GM12892 (cell line): ENCODE data around the gene CINP.

ENCODE experiments used
- POLR2AphosphoS5 ChIP-seq: IDR thresholded peaks from 2 replicates; pipeline ENCODE4 v1.6.1; 2011; ENCODE audit warnings: low read depth, low read length, control low read depth
- TAF1 ChIP-seq: IDR thresholded peaks from 2 replicates; pipeline ENCODE4 v1.6.1; 2011; ENCODE audit warnings: low read depth, mild to moderate bottlenecking, control low read depth, low read length, borderline replicate concordance

DNA sequence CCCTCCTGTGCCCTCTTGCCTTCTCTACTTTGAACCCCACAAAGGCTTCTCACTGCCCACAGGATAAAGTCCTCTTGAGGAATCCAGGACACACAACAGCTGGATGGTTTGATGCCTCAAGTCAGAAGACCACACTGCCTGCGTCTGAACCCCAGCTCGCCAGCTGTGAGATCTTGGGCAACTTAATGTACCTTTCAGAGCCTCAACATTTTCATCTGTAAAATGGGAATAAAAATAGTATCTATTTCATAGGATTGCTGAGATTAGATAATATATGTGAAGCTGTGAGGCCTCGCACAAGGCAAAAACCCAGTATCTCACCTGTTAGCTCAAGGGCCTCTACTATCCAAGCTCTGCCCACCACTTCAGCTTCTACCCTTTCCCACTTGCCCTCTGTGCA lies 2.3 kb downstream of the CINP start:
- TF ChIP-seq TAF1 (no peak), POLR2AphosphoS5 (no peak)
